ENCODE results near the gene FAM209A.
"Not testable (repeated sequence)": the region's sequence is repeated elsewhere in the genome, so short reads cannot be mapped to it uniquely, and the experiment has no call there.

FAM209A gene

DNA sequence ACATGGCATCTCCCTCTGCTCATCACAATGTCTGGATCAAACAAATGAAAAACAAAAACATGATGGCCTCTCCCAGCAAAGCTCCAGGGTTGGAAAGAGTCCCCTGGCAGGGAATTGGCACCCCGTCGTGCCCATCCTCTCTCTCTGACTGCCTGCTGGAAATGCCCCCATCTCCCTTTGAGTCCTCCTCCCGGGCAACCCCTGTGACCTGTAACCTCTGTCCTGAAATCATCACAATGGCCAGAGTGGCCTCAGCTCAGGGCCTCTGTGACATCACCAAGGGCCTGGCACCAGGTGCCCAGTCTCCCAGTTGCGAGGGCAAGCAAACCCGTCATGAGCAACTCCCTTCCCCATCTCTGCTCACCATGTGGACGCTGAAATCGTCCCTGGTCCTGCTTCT is at the start of gene FAM209A:
FAM209A (plus strand) TSS at position 301 of the 400 bp plus-strand sequence; CDS start at position 366, 65 bp downstream.
- DNase-seq (ENCODE audit: low read depth): not testable (repeated sequence)

GRCh38 chr20:56483970-56484369 is 40.6 kb upstream of the FAM209A start:
- no peak for DNase-seq (ENCODE audit: low read depth)

- no peak for DNase-seq (ENCODE audit: low read depth)
These were observed 37.3 kb upstream of the FAM209A start for GRCh38 chr20:56487216-56487615.

DNA sequence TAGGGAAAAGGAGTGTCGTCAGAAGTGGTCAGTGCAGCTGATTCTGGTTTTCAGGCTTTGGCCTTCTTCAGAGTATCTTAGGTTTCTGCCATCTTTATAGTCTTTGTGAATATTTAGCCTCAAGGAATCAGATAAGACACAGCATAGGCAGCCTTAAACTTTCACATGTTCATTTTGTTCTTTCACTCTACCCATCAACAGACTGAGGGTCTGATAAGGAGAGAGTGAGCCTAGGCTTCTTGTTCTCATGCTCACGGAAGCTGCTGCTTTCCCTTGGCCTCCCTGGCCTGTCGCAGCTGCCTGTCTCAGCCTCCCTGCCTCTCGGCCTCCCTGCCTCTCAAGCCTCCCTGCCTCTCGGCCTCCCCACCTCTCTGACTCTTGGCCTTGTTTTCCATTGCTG is 36.0 kb upstream of the FAM209A start:
- no peak for DNase-seq (ENCODE audit: low read depth)

GRCh38 chr20:56501116-56501515 is 23.4 kb upstream of the FAM209A start:
- no peak for DNase-seq (ENCODE audit: low read depth)

DNA sequence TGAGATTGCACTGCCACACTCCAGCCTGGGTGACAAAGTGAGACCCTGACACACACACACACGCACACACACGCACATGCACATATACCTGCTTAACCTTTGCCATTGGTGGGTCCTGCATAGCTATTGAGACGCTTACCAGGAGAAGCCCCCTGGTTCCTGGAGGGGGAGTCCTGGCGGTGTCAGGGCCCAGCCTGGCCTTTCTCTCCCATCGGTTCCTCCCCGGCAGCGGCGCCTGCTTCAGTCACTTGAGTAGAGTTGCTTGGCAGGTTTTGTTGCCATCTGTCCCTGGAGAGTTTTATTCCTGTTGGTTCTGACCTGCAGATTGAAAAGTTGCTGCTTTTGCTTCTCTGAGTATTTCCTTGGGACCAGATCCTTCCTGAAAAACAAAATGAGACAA is 20.6 kb upstream of the FAM209A start:
- no peak for DNase-seq (ENCODE audit: low read depth)

GRCh38 chr20:56504373-56505005 is 20.1 kb upstream of the FAM209A start:
- DNase-seq (ENCODE audit: low read depth): no peak

DNA sequence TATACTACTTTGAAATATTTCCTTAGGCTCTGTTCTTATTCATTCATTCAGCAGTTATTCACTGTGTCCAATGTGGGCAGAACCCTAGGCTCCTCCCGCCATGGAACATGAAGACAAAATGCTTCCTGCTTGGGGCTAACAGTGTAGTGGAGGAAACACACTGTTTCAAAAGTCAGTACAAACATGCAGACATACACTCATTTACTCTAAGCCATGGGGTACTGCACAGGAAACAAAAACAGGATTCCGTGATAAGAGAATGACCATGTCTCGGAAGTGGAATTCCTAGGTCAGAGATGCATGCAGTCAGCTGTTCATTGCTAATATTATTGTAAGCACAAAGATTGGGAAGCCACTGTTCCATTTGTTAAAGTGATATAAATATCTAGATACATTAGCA is 18.4 kb upstream of the FAM209A start:
- no peak for DNase-seq (ENCODE audit: low read depth)

DNA sequence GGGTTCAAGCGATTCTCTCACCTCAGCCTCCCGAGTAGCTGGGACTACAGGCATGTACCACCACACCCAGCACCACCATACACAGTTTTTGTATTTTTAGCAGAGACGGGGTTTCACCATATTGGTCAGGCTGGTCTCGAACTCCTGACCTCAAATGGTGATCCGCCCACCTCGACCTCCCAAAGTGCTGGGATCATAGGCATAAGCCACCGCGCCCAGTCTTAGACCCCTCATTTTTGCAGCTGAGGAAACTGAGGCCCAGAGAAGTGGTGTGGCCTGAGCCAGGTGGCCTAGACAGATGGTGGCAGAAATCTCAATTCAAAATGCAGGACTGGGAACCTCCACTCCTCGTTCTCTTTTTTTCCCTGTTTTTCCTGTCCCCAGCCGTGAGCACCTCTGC is 12.6 kb upstream of the FAM209A start:
- DNase-seq (ENCODE audit: low read depth): no peak

DNA sequence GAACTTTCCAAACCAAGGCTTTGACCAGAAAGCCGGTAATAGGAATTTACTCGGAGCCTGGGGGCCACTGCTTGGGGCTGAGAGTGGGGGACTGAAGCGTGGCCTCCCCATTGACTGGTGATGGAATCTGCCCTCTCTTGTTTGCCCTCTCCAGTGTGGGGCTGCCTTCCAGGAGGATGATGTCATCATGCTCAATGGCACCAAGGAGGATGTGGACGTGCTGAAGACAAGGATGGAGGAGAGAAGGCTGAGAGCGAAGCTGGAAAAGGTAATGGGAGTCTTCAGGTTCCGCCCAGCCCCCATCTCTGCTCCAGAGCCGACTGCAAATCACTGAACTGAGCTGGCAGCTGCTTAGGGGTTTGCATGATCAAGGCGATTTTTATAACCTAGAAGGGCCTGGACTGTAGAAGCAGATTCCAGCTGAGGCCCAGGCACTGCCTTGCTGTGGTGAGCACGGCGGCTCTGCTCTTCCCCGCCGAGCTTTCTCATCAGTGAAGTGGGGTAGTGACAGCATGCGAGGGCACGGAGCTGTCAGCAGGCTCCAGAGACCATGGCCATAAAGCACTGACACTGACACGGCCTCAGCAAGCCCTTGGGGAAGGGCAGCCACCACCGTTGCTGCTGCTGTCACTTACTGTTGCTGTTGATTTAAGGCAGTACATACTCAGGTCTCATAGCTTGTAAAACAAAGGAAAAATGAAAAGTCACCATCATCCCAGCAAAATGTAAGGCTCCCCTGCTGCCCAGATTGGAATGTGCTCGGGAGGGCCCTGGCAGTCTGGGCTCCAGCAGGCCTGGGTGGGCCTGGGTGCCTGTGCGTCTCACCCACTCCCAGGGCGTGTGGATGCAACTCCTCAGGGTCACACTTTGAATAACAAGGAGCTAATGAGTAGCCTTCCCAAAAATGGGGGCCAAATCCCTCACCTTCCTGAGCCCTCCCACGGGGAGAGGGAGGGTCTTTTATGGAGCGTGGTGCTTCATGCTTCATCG is 11.1 kb upstream of the FAM209A start:
- no peak for DNase-seq (ENCODE audit: low read depth)

DNA sequence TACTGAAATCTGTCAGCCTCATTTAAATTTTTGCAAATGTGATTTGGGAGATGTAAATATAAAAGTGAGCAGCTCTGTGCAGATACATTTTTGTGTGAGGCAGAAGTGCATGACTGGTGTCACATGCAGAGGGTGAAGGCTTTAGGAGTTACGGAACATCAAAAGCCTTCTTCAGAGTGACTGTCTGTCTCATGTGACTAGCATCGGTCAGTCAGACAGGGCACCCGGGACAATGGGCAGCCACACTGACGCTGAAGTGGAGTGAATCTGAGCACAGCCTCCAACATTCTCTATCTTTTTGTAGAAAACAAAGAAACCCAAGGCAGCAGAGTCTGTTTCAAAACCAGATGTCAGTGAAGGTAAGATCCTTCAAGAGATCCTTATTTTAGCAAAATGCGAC is 7.9 kb upstream of the FAM209A start:
- DNase-seq (ENCODE audit: low read depth): no peak

- no peak for DNase-seq (ENCODE audit: low read depth)
These were observed 7.3 kb upstream of the FAM209A start for GRCh38 chr20:56517211-56517610.

DNA sequence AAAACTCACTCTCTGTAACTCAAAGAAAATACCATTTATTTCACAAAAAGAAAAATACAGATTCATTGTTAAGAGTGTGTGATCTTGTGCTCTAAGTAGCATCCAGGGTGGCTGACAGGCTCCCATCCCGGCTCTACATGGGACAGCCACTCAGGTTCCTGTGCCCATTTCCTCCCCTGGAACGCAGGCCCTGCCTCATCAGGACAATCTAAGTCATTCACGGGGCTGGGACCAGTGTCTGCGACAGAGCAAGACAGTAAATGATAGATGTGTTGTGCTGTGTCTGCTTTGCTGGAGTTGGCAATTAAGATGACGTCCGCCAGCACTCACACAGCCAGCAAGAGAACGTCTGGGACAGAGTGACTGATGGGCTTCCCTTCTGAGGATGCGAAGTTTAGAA is 6.9 kb upstream of the FAM209A start:
- DNase-seq (ENCODE audit: low read depth): no peak

GRCh38 chr20:56518126-56518525 is 6.4 kb upstream of the FAM209A start:
- no peak for DNase-seq (ENCODE audit: low read depth)

DNA sequence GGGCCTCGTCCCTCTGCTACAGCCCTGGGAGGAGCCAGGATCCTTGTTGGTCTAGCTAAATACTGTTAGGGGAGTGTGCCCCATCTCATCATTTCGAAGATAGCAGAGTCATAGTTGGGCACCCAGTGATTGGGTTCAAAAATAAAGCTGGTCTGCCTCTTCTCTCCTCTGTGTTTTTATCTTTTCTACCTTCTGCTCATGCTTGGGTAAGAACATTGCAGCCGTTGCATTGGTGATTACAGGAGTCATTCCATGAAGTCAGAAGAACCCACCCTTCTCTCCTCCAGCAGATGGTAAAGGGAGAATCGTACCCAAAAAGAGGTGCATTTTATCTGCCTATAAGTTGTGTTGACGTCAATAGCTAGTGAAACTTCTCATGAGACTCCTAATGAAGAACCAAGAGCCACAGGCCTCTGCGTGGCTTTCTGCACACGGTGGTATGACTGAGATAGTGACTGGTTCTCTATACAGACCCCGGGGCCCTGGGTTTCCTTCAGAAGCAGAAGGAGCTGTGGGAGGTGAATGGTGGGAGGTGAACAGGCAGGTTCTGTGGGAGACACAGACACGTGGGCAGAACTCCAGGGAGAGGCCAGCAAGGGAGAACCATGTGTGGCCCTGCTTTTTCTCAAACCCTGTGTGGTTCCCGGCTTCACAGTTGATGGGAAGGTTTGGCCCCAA is 5.7 kb upstream of the FAM209A start:
- no peak for DNase-seq (ENCODE audit: low read depth)

DNA sequence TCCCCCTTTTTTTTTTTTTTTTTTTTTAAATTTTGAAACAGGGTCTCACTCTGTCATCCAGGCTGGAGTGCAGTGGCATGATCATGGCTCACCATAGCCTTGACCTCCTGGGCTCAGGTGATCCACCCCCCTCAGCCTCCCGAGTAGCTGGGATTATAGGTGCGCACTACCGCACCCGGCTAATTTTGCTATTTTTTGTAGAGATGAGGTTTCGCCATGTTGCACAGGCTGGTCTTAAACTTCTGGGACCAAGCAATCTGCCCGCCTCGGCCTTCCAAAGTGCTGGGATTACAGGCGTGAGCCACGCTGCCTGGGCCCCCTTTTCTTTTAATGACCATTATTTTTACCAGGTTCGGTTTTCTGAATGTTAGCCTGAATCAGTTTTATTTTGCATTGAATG is 5.0 kb upstream of the FAM209A start:
- no peak for DNase-seq (ENCODE audit: low read depth)

DNA sequence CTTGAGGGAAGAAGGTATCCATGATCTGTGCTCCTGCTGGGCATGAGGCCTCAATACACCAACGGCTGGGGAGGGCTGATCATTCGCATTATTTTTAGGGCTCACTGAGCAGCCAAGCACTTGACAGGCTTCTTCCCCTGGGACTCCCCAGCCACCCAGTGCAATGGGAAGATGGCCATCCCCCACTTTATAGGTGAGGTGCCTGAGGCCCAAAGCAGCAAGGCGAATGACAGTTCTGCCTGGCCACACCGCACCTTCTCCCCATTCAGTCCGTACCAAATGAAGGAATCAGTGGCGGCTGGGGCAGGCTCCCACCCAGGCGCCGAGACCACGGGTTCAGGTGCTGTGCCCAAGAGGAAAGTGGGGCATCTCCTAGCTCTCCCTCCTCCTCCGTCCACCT is 4.4 kb upstream of the FAM209A start:
- no peak for DNase-seq (ENCODE audit: low read depth)

DNA sequence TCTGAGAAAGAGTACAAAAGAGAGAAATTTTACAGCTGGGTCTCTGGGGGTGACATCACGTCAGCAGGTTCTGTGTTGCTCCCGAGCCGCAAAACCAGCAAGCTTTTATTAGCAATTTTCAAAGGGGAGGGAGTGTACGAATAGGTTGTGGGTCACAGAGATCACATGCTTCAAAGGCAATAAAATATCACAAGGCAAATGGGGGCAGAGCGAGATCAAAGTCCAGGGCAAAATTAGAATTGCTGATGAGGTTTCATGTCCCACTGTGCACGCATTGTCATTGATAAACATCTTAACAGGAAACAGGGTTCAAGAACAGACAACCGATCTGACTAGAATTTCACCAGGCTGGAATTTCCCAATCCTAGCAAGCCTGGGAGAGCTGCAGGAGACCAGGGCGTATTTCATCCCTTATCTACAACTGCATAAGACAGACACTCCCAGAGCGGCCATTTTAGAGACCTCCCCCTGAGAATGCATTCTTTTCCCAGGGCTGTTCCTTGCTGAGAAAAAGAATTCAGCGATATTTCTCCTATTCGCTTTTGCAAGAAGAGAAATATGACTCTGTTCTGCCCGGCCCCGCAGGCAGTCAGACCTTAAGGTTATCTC is 3.7 kb upstream of the FAM209A start:
- DNase-seq (ENCODE audit: low read depth): not testable (repeated sequence)

GRCh38 chr20:56522311-56522710 is 2.2 kb upstream of the FAM209A start:
- no peak for DNase-seq (ENCODE audit: low read depth)

DNA sequence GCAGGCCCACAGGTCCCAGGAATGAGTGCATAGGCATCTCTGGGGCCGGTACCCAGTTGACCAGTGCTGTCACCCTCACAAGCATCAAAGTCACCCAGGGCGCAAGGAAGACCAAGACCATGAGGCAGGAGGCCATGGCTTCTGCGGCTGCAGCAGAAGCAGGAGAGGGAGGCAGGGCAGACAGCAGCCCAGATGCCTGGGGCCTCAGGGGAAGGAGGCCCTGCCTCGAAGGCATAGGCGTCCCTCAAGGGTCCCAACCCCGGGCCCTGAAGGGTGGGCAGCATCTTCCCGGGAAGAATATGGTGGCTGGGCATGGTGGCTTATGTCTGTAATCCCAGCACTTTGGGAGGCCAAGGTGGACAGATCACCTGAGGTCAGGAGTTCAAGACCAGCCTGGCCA is 3.0 kb downstream of the FAM209A start:
- no peak for DNase-seq (ENCODE audit: low read depth)

DNA sequence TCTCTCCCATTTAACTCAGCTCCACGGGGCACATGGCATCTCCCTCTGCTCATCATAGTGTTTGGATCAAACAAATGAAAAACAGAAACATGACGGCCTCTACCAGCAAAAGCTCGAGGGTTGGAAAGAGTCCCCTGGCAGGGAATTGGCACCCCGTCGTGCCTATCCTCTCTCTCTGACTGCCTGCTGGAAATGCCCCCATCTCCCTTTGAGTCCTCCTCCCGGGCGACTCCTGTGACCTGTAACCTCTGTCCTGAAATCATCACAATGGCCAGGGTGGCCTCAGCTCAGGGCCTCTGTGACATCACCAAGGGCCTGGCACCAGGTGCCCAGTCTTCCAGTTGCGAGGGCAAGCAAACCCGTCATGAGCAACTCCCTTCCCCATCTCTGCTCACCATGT is 8.4 kb downstream of the FAM209A start, which contains the start of gene FAM209B:
FAM209B (plus strand) TSS at position 301 of the 400 bp plus-strand sequence; CDS start at position 397, 96 bp downstream.
- not testable (repeated sequence) for DNase-seq (ENCODE audit: low read depth)

GRCh38 chr20:56537997-56538396 is 13.5 kb downstream of the FAM209A start:
- no peak for DNase-seq (ENCODE audit: low read depth)
